GM12878 (cell line): ENCODE results near the gene SLC35B4. TPM values are rescaled to one million over a fixed set of nuclear protein-coding genes. Genes with fewer than 3 reads are reported as not detected.

ENCODE experiments used
- BCLAF1 ChIP-seq: fragments of 450-650 bp; IDR thresholded peaks from 2 replicates; pipeline ENCODE4 v1.6.1; 2017; ENCODE audit warnings: antibody characterized with exemption, mild to moderate bottlenecking, moderate library complexity
- BMI1 ChIP-seq: fragments of 450-650 bp; IDR thresholded peaks from 2 replicates; pipeline ENCODE4 v1.6.1; 2016; ENCODE audit warnings: mild to moderate bottlenecking, moderate library complexity, borderline replicate concordance
- EZH2 ChIP-seq: IDR thresholded peaks from 2 replicates; pipeline ENCODE4 v1.6.1; 2012; ENCODE audit warnings: low read depth, mild to moderate bottlenecking, control low read depth, inconsistent platforms, low read length, borderline replicate concordance; ENCODE audit not compliant: control insufficient read depth
- FOXM1 ChIP-seq: IDR thresholded peaks from 2 replicates; pipeline ENCODE4 v1.6.1; 2012; ENCODE audit warnings: low read depth, mild to moderate bottlenecking, inconsistent platforms, low read length, moderate library complexity
- KAT2A ChIP-seq: conservative IDR thresholded peaks from 2 replicates; pipeline ENCODE4 v1.6.1; 2011; ENCODE audit warnings: low read depth, low read length; ENCODE audit not compliant: control insufficient read depth
- KDM1A ChIP-seq: fragments of 200-600 bp; sonication (generic); IDR thresholded peaks from 2 replicates; pipeline ENCODE4 v1.6.1; 2016; ENCODE audit warnings: borderline replicate concordance
- KLF5 ChIP-seq: fragments of 450-650 bp; IDR thresholded peaks from 2 replicates; pipeline ENCODE4 v1.6.1; 2014; ENCODE audit warnings: mild to moderate bottlenecking; ENCODE audit not compliant: partially characterized antibody
- MEF2A ChIP-seq: IDR thresholded peaks from 2 replicates; pipeline ENCODE4 v1.6.1; 2011; ENCODE audit warnings: low read depth, mild to moderate bottlenecking, low read length, moderate library complexity; ENCODE audit not compliant: insufficient read depth
- MLLT1 ChIP-seq: fragments of 450-650 bp; IDR thresholded peaks from 2 replicates; pipeline ENCODE4 v1.6.1; 2016; ENCODE audit warnings: mild to moderate bottlenecking
- SUPT20H ChIP-seq: IDR thresholded peaks from 2 replicates; pipeline ENCODE4 v1.6.1; 2011; ENCODE audit warnings: low read depth, mild to moderate bottlenecking, low read length, moderate library complexity, borderline replicate concordance; ENCODE audit not compliant: control insufficient read depth
- SUZ12 ChIP-seq: fragments of 200-600 bp; sonication (generic); IDR thresholded peaks from one replicate; pipeline ENCODE4 v1.6.1; 2018; ENCODE audit warnings: antibody characterized with exemption, mild to moderate bottlenecking; ENCODE audit not compliant: unreplicated experiment
- YY1 ChIP-seq: IDR thresholded peaks from 2 replicates; pipeline ENCODE4 v1.6.1; 2011; ENCODE audit warnings: low read depth, mild to moderate bottlenecking, low read length
- ZBTB33 ChIP-seq: fragments of 450-650 bp; IDR thresholded peaks from 2 replicates; pipeline ENCODE4 v1.6.1; 2017; ENCODE audit warnings: mild to moderate bottlenecking
- ZNF207 ChIP-seq: fragments of 450-650 bp; IDR thresholded peaks from 2 replicates; pipeline ENCODE4 v1.6.1; 2014; ENCODE audit warnings: antibody characterized with exemption, mild to moderate bottlenecking, borderline replicate concordance
- ZNF622 ChIP-seq: fragments of 450-650 bp; IDR thresholded peaks from 2 replicates; pipeline ENCODE4 v1.6.1; 2017; ENCODE audit warnings: mild to moderate bottlenecking, inconsistent platforms
- polyA plus RNA-seq, 11 experiments: library from polyadenylated mRNA; depleted of rRNA in 4 of 11; unstranded in 6 of 11; stranded (reverse) in 5 of 11; fragments of >200 nt; fragmentation: Nextera tagmentation in 4 of 11; fragmentation: Illumina TruSeq in 1 of 11; extraction: Ambion mirVana in 4 of 11; extraction: Trizol in 1 of 11; gene quantifications; 1 replicate in 1 of 11; 2 replicates in 10 of 11; pipeline versions ENCODE4 v1.2.1 to v1.2.3, GENCODE V29; 2011 to 2016; ENCODE audit warnings: inconsistent platforms in 2 of 11, missing spikeins in 2 of 11, low read depth in 1 of 11
- total RNA-seq, 4 experiments: library from RNA; depleted of rRNA in 3 of 4; stranded (reverse); fragments of >200 nt in 3 of 4; fragmentation: Illumina TruSeq in 1 of 4; extraction: Trizol in 1 of 4; gene quantifications; 2 replicates each; pipeline versions ENCODE4 v1.2.1 to v1.2.3, GENCODE V29; 2013 to 2021
- TF ChIP-seq, protein P1 (sequence below): IDR thresholded peaks from 2 replicates; pipeline ENCODE4 v1.6.1; 2011; ENCODE audit warnings: mild to moderate bottlenecking, low read depth, low read length, moderate library complexity; ENCODE audit not compliant: insufficient replicate concordance
- TF ChIP-seq, protein P2 (sequence below): fragments of 450-650 bp; IDR thresholded peaks from 2 replicates; pipeline ENCODE4 v1.6.1; 2017; ENCODE audit warnings: borderline replicate concordance
- TF ChIP-seq, protein P3 (sequence below): IDR thresholded peaks from 2 replicates; pipeline ENCODE4 v1.6.1; 2011; ENCODE audit warnings: borderline replicate concordance, low read depth, mild to moderate bottlenecking, moderate library complexity, low read length; ENCODE audit not compliant: insufficient read depth, poor library complexity, severe bottlenecking

SLC35B4 gene
- total and polyA plus RNA-seq, 10 of the 15 experiments (the other 5 are each of a cell fraction or from before 2014, with no cell fraction given), result 3.6 to 23.9 (median 14.0) TPM

- no peak for TF ChIP-seq EZH2
- TF ChIP-seq ZNF207, result peak; percentile 92; the same call in 1 of the 2 replicates
- TF ChIP-seq MLLT1, result 0 out of 2 replicates have a peak, but pooled peaks have one; percentile 33
- TF ChIP-seq SUPT20H, result no peak
- TF ChIP-seq, protein P1, sequence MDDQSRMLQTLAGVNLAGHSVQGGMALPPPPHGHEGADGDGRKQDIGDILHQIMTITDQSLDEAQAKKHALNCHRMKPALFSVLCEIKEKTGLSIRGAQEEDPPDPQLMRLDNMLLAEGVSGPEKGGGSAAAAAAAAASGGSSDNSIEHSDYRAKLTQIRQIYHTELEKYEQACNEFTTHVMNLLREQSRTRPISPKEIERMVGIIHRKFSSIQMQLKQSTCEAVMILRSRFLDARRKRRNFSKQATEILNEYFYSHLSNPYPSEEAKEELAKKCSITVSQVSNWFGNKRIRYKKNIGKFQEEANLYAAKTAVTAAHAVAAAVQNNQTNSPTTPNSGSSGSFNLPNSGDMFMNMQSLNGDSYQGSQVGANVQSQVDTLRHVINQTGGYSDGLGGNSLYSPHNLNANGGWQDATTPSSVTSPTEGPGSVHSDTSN, result no peak
- TF ChIP-seq YY1, result peak; percentile 86
- TF ChIP-seq FOXM1, result no peak
- no peak for TF ChIP-seq ZBTB33
- peak; percentile 82 for TF ChIP-seq KLF5
- TF ChIP-seq BMI1, result no peak
- TF ChIP-seq, protein P2, sequence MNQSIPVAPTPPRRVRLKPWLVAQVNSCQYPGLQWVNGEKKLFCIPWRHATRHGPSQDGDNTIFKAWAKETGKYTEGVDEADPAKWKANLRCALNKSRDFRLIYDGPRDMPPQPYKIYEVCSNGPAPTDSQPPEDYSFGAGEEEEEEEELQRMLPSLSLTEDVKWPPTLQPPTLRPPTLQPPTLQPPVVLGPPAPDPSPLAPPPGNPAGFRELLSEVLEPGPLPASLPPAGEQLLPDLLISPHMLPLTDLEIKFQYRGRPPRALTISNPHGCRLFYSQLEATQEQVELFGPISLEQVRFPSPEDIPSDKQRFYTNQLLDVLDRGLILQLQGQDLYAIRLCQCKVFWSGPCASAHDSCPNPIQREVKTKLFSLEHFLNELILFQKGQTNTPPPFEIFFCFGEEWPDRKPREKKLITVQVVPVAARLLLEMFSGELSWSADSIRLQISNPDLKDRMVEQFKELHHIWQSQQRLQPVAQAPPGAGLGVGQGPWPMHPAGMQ, result no peak
- no peak for TF ChIP-seq ZNF622
- no peak for TF ChIP-seq SUZ12
- no peak for TF ChIP-seq KAT2A
- TF ChIP-seq MEF2A, result no peak
- TF ChIP-seq BCLAF1, result no peak
- TF ChIP-seq KDM1A, result no peak
- TF ChIP-seq, protein P3, sequence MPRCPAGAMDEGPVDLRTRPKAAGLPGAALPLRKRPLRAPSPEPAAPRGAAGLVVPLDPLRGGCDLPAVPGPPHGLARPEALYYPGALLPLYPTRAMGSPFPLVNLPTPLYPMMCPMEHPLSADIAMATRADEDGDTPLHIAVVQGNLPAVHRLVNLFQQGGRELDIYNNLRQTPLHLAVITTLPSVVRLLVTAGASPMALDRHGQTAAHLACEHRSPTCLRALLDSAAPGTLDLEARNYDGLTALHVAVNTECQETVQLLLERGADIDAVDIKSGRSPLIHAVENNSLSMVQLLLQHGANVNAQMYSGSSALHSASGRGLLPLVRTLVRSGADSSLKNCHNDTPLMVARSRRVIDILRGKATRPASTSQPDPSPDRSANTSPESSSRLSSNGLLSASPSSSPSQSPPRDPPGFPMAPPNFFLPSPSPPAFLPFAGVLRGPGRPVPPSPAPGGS, result no peak
These were observed at the start of gene SLC35B4 (continued) for GRCh38 chr7:134316539-134317344.
